DND-41 (cell line): ENCODE measurements around the gene GGCT.

Experiments used
- EZH2 ChIP-seq: IDR thresholded peaks from 3 replicates; pipeline ENCODE4 v1.6.1; 2012; ENCODE audit warnings: borderline replicate concordance, low read depth, mild to moderate bottlenecking, moderate library complexity, low read length, inconsistent platforms; ENCODE audit not compliant: severe bottlenecking
- TF ChIP-seq, protein P1 (sequence below): IDR thresholded peaks from 2 replicates; pipeline ENCODE4 v1.5.1; 2012; ENCODE audit warnings: borderline replicate concordance, low read length, moderate library complexity, mild to moderate bottlenecking; ENCODE audit not compliant: poor library complexity, severe bottlenecking; ENCODE audit errors: extremely low read depth

DNA sequence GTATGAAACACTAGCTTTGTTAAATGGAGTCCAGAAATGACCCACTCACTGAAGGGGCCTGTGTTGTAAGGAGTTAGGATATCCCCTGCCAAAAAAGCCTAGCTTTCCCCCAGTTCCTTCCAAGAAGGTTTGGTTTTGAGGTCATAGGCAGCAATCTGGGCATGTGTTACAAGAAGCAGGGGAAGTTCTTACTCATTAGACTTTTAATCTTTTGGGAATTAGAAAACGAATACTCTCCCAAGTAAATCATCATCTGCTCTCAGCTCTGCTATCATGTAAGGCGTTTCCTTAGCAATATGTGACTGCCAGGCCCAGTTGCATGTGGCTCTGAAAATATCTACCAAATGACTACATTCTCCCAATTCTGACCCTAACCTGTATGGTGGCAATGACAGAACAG is 29.7 kb downstream of the GGCT start:
- TF ChIP-seq, protein P1, sequence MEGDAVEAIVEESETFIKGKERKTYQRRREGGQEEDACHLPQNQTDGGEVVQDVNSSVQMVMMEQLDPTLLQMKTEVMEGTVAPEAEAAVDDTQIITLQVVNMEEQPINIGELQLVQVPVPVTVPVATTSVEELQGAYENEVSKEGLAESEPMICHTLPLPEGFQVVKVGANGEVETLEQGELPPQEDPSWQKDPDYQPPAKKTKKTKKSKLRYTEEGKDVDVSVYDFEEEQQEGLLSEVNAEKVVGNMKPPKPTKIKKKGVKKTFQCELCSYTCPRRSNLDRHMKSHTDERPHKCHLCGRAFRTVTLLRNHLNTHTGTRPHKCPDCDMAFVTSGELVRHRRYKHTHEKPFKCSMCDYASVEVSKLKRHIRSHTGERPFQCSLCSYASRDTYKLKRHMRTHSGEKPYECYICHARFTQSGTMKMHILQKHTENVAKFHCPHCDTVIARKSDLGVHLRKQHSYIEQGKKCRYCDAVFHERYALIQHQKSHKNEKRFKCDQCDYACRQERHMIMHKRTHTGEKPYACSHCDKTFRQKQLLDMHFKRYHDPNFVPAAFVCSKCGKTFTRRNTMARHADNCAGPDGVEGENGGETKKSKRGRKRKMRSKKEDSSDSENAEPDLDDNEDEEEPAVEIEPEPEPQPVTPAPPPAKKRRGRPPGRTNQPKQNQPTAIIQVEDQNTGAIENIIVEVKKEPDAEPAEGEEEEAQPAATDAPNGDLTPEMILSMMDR: no peak
- no peak for TF ChIP-seq EZH2
